ENCODE measurements around the gene NCOR1. TPM values are rescaled to one million over a fixed set of nuclear protein-coding genes. Genes with fewer than 3 reads are reported as not detected.

NCOR1 gene
- total and polyA plus RNA-seq, 2 of the 8 experiments (the other 6 are each of a cell fraction or from before 2014, with no cell fraction given) = 65.4 to 142 TPM

GRCh38 chr17:16073845-16074244, 141.5 kb downstream of the NCOR1 start (continued):
- TF ChIP-seq YY1 (IDR thresholded peaks at IDR 0.05; ENCODE audit: low read depth, low read length) = no peak
- TF ChIP-seq CREB1 (IDR thresholded peaks at IDR 0.05) = no peak
- TF ChIP-seq MAX (IDR thresholded peaks at IDR 0.05) = no peak
- no peak for TF ChIP-seq SRF (IDR thresholded peaks at IDR 0.05; ENCODE audit: low read depth, low read length)
